NCI-H510A treated with DMSO at 0.1 percent for 48 hours (cell line): ENCODE data around the gene SDHA.

Experiments
- DNase-seq: peaks from one replicate; lab custom pipeline; 2025; lab: John Stamatoyannopoulos, UW

The SDHA gene

GRCh38 chr5:186091-187041, 31.8 kb upstream of the SDHA start:
- DNase-seq: no peak

GRCh38 chr5:187042-187431, 31.1 kb upstream of the SDHA start:
- DNase-seq: no peak

DNA sequence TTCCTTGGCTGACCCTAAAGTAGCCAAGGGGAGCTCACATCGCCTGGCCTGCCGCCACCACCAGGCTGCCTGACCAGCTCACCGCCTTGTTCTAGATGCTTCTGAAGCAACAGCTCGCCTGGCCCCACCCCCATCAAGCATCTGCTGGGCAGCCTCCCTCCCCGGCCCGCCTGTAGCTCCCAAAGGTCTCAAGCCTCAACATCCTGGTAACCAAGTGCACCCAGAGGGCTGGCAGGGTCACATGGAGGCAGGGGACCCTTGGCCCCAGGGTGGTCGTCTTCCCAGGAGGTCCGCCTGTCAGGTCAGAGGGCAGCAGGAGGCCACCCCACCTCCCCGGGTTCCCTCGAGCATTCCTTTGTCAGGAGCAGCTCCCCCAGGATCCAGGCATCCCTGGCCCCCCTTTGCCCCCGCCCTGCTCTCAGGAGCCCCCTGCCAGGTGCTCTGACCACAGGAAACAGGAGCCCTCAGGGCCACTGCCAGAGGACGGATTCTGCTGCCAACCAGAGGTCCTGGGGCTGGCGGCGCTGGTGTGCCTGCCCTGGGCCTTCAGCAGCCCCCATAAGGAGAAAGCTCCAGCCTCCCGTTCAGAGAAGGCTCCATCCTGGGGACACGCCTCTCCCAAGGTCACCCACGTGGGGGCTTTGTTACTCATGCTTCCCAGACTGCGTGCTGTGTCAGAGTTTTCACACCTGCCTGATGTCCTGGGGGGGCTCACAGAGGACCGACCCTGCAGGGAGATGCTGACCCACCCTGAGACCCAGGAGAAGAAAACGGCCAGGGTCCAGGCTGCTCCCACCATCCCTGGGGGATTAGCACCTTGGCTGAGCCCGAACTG, 30.3 kb upstream of the SDHA start:
- DNase-seq: no peak

- peak; percentile 99 for DNase-seq
These were observed 29.3 kb upstream of the SDHA start for GRCh38 chr5:188488-189481.

DNA sequence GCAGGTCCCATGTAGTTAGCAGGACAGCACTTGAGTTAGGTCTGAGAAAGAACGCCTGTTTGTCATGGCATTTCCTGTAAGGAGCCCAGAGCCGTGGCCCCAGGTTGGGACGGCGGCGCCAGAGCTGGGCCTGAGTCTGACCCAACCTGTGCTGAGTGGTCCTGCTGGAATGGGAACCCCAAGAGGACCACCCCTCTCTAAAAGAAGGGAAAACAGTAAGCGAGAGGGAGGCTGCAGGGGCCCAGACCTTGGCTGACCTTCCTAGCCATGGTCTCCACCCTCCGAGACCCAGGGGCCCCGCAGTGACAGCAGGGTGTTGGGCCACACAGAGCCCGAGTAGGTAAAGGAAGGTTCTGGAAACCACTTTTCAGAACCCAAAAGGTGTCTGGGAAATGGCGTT, 28.6 kb upstream of the SDHA start:
- no peak for DNase-seq

DNA sequence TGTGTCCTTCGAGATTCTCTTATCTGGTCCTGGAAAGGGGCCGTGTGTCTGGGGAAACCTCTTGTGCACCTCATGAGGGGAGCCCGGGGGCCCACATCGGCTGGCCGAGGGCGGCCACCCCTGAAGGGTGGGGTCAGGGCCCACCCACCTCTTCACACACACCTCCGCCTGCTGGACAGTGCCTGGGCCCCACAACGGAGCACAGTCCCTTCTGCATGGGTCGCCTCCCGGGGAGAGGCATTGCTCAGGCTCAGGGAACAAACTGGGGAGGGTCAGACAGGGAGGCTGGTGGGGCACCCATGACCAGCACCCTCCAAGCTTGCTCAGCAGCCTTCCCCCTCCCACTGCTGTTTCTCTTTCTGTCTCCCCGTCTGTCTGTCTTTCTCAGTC, 28.1 kb upstream of the SDHA start:
- no peak for DNase-seq

GRCh38 chr5:190366-191035, 27.6 kb upstream of the SDHA start:
- no peak for DNase-seq

DNA sequence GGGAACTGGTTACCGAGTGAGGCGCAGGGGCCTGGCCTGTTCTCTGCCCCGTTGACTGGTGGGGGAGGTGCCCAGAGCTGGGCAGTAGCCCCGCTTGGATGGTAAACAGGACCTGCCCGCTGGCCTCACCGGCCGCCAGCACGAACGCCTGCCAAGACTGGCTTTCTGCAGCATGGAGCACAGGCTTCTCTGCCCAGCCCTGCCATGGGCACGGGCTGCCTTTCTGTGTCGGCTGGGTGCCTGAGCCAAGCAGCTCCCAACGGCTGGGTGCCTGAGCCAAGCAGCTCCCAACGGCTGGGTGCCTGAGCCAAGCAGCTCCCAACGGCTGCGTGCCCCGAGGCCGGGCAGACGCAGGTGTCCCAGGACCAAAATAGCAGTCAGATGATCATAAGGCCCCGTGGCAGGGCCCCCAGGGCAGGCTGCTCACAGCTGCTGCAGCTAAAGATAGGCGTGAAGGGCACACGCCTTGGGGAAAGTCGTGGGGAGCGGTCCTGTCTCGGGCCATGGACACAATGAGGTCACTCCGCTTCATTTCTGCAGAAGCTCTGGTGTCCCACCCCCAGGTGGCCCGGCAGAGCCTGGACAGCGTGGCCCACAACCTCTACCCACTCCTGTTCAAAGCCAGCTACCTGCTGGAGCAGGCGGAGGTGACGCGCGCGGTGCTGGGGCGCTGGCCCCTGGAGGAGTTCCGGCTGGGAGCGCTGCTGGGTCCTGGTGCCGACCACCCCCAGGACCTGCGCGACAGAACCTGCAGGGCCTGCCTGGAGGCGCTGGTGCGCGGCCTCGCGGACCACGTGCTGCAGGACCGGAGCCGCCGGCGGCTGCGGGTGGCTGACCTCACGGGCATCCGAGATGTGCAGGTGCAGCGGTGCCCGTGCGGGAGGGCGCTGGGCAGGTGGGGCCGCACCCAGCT, 26.8 kb upstream of the SDHA start, which contains the start of gene LRRC14B:
TSS of gene LRRC14B (plus strand) at position 460 of the 913 bp plus-strand sequence. CDS start at position 504, 44 bp downstream.
- no peak for DNase-seq

GRCh38 chr5:191949-192690, 26.0 kb upstream of the SDHA start:
- no peak for DNase-seq

DNA sequence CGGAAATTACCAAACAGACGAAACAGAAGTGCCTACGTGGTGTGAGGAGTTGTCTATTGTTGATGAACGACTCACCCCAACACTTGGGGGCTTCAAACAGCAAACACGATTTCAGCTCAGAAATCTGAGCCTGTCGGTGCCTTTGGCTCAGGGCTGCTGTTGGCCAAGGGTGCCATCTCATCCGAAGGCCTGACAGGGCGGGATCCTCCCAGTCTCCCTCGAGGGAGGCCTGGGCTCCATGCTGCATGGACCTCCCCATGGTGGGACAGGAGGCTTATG, 25.5 kb upstream of the SDHA start:
- DNase-seq: no peak

DNA sequence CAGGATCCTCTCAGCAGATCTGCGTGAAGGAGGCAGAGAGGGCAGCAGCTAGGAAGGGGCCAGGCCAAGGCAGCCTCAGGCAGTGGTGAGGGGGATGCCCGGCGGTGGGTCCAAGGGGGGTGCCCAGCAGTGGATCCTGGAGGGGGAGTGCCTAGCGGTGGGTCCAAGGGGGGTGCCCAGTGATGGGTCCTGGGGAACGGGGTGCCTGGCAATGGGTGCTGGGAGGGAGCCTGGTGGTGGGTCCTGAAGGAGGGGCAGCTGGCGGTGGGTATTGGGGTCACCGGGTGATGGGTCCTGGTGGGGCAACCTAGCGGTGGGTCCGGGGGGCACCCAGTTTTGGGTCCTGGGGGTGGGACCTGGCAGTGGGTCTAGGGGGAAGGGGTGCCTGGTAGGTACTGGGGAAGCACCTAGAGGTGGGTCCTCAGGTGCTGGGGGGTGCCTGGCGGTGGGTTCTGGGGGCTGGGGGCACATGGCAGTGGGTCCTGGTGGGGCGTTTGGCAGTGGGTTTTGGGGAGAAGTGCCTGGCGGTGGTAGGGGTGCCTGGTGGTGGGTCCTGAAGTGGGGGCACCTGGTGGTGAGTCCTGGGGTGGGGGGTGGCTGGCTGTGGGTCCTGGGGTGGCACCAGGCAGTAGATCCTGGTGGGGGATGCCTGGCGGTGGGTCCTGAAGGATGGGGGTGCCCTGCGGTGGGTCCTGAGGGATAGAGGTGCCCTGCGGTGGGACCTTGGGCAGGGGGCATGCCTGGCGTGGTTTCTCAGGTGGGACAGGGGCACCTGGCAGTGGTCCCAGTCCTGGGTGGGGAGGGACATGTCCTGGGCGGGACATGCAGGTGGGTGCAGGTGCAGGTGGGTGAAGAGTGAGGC, 24.9 kb upstream of the SDHA start:
- no peak for DNase-seq

GRCh38 chr5:194102-194501, 24.0 kb upstream of the SDHA start:
- DNase-seq: no peak

DNA sequence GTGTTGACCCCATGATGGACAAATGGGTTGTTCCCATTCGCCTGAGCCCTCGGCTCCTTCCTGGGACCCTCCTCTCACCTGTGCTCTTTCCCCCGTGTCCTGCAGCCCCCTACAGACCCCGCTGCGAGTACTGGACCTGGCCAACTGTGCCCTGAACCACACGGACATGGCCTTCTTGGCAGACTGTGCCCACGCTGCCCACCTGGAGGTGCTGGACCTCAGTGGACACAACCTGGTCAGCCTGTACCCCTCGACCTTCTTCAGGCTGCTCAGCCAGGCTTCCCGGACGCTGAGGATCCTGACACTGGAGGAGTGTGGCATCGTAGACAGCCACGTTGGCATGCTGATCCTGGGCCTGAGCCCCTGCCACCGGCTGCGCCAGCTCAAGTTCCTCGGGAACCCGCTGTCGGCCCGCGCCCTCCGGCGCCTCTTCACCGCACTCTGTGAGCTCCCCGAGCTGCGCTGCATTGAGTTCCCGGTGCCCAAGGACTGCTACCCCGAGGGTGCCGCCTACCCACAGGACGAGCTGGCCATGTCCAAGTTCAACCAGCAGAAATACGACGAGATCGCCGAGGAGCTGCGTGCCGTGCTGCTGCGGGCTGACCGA, 23.4 kb upstream of the SDHA start:
- DNase-seq: no peak

- DNase-seq: no peak
These were observed 22.5 kb upstream of the SDHA start for GRCh38 chr5:195401-196160.

DNA sequence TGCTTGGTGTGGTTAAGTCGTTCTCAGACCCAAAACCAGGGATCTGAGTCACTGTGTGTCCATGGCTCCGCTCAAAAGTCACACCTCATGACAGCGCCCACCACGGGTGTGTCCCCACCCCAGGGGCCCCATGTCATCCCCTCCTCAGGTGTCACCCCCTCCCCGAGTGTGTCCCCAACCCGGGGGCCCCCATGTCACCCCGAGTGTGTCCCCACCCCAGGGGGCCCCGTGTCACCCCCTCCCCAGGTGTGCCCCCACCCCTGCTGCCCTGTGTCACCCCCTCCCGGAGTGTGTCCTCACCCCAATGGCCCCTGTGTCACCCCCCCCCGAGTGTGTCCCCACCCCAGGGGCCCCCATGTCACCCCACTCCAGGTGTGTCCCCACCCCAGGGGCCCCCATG, 21.8 kb upstream of the SDHA start:
- DNase-seq: no peak

- DNase-seq: peak; percentile 91
These were observed 21.1 kb upstream of the SDHA start for GRCh38 chr5:197031-197430.

DNA sequence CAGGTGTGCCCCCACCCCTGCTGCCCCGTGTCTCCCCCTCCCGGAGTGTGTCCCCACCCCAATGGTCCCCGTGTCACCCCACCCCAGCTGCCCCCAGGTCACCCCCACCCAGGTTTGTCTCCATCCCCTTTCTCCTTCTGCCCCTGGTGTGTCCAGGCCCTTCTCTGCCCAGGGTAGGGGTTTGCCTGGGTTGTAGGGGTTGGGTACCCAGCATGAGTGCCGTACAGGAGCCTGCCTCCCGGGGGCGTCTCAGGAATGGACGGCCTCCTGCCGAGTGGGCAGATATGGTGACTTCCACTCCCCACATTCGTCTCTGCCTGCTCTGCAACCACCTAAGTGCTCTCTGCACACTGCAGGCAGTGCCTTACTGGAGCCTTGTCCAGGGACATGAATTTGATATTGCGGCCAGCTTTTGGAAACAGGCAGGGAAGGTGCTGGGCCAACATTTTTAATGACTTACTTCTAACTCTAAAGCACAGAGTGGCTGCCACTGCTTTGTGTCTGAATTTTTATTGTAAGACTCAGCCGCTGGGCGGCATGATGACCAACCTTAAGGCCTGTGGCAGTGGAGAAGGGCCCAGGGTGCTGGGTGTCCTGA, 20.1 kb upstream of the SDHA start:
- no peak for DNase-seq
